PFSK-1 (cell line): ENCODE data around the gene CCRL2. TPM values are rescaled to one million over a fixed set of nuclear protein-coding genes. Genes with fewer than 3 reads are reported as not detected.

Experiments
- FOXP2 ChIP-seq: optimal IDR thresholded peaks from 2 replicates; pipeline ENCODE3; 2011; ENCODE audit warnings: borderline replicate concordance, control low read depth, inconsistent platforms; ENCODE audit not compliant: insufficient read depth; ENCODE audit errors: extremely low read length, extremely low read depth
- POLR2AphosphoS5 ChIP-seq: IDR thresholded peaks from 2 replicates; pipeline ENCODE4 v1.6.1; 2012; ENCODE audit warnings: low read depth, mild to moderate bottlenecking, control low read depth, low read length, moderate library complexity
- SIN3A ChIP-seq: IDR thresholded peaks from 2 replicates; pipeline ENCODE4 v1.6.1; 2012; ENCODE audit warnings: mild to moderate bottlenecking, low read length, moderate library complexity, borderline replicate concordance; ENCODE audit not compliant: insufficient read depth
- TAF1 ChIP-seq: IDR thresholded peaks from 2 replicates; pipeline ENCODE4 v1.6.1; 2012; ENCODE audit warnings: low read length, control low read depth, borderline replicate concordance; ENCODE audit not compliant: insufficient read depth
- polyA plus RNA-seq: library from polyadenylated mRNA; unstranded; fragments of >200 nt; gene quantifications from one replicate; pipeline ENCODE4 v1.2.1, GENCODE V29; 2012; ENCODE audit warnings: low read depth, missing spikeins; ENCODE audit not compliant: insufficient read length
- TF ChIP-seq, protein P1 (sequence below), 2 experiments: IDR thresholded peaks; 2 replicates each; pipeline versions ENCODE4 v1.6.1 to v1.8.0; 2011 to 2012; ENCODE audit warnings: low read depth in 2 of 2, low read length in 2 of 2, control low read depth in 1 of 2, inconsistent platforms in 1 of 2, mild to moderate bottlenecking in 1 of 2, moderate library complexity in 1 of 2; ENCODE audit not compliant: insufficient read depth in 1 of 2

Gene CCRL2, protein sequence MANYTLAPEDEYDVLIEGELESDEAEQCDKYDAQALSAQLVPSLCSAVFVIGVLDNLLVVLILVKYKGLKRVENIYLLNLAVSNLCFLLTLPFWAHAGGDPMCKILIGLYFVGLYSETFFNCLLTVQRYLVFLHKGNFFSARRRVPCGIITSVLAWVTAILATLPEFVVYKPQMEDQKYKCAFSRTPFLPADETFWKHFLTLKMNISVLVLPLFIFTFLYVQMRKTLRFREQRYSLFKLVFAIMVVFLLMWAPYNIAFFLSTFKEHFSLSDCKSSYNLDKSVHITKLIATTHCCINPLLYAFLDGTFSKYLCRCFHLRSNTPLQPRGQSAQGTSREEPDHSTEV
- 0.77 TPM for polyA plus RNA-seq

DNA sequence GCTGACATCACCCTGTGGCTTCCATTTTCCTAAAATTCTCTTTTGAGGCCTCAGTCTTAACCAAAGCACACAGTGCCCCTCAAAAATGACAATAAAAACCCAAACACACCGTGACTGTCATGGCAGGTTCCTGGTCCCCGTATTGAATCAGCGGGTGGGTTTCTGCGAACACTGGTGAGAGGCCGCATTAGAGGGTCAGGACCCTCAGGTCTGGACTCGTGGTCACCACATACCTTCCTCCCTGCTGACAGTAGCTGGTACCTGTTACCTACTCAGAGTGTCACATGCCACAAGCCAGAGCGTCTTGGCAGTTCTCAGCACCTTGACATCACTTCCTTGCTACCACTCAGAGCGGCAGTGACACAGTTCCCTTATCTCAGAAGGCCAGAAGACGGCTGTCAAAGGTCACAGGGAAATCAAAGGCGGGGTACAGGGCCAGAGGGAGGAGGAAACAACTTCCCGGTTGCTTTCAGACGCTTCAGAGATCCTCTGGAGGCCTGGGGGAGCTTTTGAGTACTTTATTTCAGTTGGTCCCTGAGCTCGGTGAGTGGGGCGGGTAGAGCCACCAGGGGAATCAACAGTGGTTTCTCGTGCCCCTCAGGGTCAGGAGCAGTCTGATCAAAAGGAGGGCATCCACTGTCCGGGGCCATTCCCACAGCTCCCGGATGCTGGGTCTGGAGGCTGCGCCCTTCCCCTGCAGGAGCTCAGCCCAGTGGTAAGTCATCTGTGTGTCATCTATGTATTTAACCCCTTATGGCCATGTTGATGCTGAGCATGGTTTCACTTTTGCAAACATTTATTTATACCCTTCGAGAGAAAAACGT lies at the start of gene CCRL2, which contains the start of gene CCR5AS:
Gene CCRL2, plus strand, starts transcription at position 472 of the 824 bp plus-strand sequence. CDS start 821 bp downstream, outside the sequence.
Gene CCR5AS, minus strand, starts transcription at position 279 of the 824 bp plus-strand sequence.
- TF ChIP-seq, protein P1, sequence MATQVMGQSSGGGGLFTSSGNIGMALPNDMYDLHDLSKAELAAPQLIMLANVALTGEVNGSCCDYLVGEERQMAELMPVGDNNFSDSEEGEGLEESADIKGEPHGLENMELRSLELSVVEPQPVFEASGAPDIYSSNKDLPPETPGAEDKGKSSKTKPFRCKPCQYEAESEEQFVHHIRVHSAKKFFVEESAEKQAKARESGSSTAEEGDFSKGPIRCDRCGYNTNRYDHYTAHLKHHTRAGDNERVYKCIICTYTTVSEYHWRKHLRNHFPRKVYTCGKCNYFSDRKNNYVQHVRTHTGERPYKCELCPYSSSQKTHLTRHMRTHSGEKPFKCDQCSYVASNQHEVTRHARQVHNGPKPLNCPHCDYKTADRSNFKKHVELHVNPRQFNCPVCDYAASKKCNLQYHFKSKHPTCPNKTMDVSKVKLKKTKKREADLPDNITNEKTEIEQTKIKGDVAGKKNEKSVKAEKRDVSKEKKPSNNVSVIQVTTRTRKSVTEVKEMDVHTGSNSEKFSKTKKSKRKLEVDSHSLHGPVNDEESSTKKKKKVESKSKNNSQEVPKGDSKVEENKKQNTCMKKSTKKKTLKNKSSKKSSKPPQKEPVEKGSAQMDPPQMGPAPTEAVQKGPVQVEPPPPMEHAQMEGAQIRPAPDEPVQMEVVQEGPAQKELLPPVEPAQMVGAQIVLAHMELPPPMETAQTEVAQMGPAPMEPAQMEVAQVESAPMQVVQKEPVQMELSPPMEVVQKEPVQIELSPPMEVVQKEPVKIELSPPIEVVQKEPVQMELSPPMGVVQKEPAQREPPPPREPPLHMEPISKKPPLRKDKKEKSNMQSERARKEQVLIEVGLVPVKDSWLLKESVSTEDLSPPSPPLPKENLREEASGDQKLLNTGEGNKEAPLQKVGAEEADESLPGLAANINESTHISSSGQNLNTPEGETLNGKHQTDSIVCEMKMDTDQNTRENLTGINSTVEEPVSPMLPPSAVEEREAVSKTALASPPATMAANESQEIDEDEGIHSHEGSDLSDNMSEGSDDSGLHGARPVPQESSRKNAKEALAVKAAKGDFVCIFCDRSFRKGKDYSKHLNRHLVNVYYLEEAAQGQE (IDR thresholded peaks at IDR 0.05; ENCODE audit: insufficient read depth in 1 of 2, low read depth in 2 of 2, low read length in 2 of 2), result no peak
- TF ChIP-seq FOXP2, result no peak
- no peak for TF ChIP-seq POLR2AphosphoS5
- TF ChIP-seq SIN3A, result no peak
- no peak for TF ChIP-seq TAF1

DNA sequence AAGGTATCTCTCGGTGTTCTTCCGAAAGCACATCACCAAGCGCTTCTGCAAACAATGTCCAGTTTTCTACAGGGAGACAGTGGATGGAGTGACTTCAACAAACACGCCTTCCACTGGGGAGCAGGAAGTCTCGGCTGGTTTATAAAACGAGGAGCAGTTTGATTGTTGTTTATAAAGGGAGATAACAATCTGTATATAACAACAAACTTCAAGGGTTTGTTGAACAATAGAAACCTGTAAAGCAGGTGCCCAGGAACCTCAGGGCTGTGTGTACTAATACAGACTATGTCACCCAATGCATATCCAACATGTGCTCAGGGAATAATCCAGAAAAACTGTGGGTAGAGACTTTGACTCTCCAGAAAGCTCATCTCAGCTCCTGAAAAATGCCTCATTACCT lies 48.6 kb upstream of the CCRL2 start:
- TF ChIP-seq FOXP2 (no peak), SIN3A (no peak), TAF1 (no peak), POLR2AphosphoS5 (no peak)
- TF ChIP-seq, protein P1 (IDR thresholded peaks at IDR 0.05; ENCODE audit: insufficient read depth in 1 of 2, low read depth in 2 of 2, low read length in 2 of 2), result no peak

DNA sequence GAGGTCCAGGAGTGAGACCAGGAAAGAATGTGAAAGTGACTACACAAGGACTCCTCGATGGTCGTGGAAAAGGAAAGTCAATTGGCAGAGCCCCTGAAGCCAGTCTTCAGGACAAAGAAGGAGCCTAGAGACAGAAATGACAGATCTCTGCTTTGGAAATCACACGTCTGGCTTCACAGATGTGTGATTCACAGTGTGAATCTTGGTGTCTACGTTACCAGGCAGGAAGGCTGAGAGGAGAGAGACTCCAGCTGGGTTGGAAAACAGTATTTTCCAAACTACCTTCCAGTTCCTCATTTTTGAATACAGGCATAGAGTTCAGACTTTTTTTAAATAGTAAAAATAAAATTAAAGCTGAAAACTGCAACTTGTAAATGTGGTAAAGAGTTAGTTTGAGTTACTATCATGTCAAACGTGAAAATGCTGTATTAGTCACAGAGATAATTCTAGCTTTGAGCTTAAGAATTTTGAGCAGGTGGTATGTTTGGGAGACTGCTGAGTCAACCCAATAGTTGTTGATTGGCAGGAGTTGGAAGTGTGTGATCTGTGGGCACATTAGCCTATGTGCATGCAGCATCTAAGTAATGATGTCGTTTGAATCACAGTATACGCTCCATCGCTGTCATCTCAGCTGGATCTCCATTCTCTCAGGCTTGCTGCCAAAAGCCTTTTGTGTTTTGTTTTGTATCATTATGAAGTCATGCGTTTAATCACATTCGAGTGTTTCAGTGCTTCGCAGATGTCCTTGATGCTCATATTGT lies 47.1 kb upstream of the CCRL2 start:
- TF ChIP-seq SIN3A, result no peak

DNA sequence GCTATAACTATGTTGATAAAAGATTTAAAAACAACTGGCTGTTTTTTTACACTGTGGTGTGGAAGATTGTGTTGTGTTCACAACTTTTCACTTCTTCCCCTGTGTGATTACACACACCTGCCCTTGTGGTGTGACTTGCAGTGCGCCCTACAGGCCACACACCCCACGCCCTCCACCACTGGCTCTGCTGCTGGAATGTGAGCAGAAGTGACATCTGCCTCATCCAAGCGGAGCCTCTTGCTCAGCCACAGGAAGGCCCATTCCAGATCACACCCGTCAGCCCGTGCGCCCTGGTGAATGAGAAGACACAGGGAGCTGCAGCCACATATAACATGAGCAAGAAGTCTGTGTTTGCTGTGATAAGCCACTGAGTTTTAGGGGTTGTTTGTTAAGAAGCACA lies 46.2 kb upstream of the CCRL2 start:
- no peak for TF ChIP-seq SIN3A
- TF ChIP-seq POLR2AphosphoS5, result no peak
- TF ChIP-seq TAF1, result no peak
- no peak for TF ChIP-seq FOXP2
- TF ChIP-seq, protein P1 (IDR thresholded peaks at IDR 0.05; ENCODE audit: insufficient read depth in 1 of 2, low read depth in 2 of 2, low read length in 2 of 2), result no peak
